Adrenal gland (tissue), 12 donors: ENCODE results near the gene PYGB. TPM values are rescaled to one million over a fixed set of nuclear protein-coding genes. Genes with fewer than 3 reads are reported as not detected.

Source experiments
- DNase-seq, 7 donors: peaks; one replicate each; pipeline ENCODE4 v3.0.0-alpha.2; 2019 to 2020
- H3K27ac ChIP-seq, 5 donors: fragments of 200-600 bp; sonication (generic) in 4 of 5; 1 replicate in 3 of 5; 2 replicates in 2 of 5; pipeline versions ENCODE4 v1.5.1 to v1.8.0; 2016 to 2020; ENCODE audit warnings: mild to moderate bottlenecking in 1 of 5
- H3K27me3 ChIP-seq: fragments of 200-600 bp; 2 replicates; pipeline ENCODE4 v1.8.0; 2021
- H3K36me3 ChIP-seq, 2 donors: fragments of 200-600 bp; replicated peaks in 1 of 2; 1 replicate in 1 of 2; 2 replicates in 1 of 2; pipeline versions ENCODE4 v1.5.1 to v1.8.0; 2018 to 2022
- H3K4me1 ChIP-seq, 2 donors: fragments of 200-600 bp; replicated peaks in 1 of 2; 1 replicate in 1 of 2; 2 replicates in 1 of 2; pipeline versions ENCODE4 v1.5.1 to v1.8.0; 2018 to 2021
- H3K4me3 ChIP-seq, 4 donors: fragments of 200-600 bp; sonication (generic) in 3 of 4; one replicate each; pipeline ENCODE4 v1.5.1; 2016 to 2018
- H3K9me3 ChIP-seq, 3 donors: fragments of 200-600 bp; sonication (generic) in 1 of 3; replicated peaks in 1 of 3; 1 replicate in 2 of 3; 2 replicates in 1 of 3; pipeline versions ENCODE4 v1.5.1 to v1.8.0; 2016 to 2021
- CTCF ChIP-seq, 6 experiments: fragments of 450-650 bp in 4 of 6; fragments of 200-600 bp in 2 of 6; sonication (generic) in 1 of 6; IDR thresholded peaks; 1 replicate in 5 of 6; 2 replicates in 1 of 6; pipeline versions ENCODE4 v1.5.1 to v1.8.0; 2016 to 2021; ENCODE audit warnings: antibody characterized with exemption in 6 of 6, mild to moderate bottlenecking in 2 of 6, moderate library complexity in 1 of 6
- POLR2A ChIP-seq, 2 donors: fragments of 450-650 bp; IDR thresholded peaks; one replicate each; pipeline ENCODE4 v1.6.1; 2017; ENCODE audit warnings: antibody characterized with exemption in 2 of 2, mild to moderate bottlenecking in 2 of 2, moderate library complexity in 1 of 2
- WGBS, 4 donors: extraction: QIAGEN DNeasy Blood & Tissue Kit in 2 of 4; methylation state at CpG; one replicate each; pipeline versions ENCODE4 v1.1.5 to v1.1.7; 2013 to 2017; 5-methylcytosine and 5-hydroxymethylcytosine counted together
- intact Hi-C, 2 donors: fragments of 100-400 bp; cut with DNase I; formaldehyde crosslinking; loops; one replicate each; pipeline versions ENCODE4 v1.14.1 to v1.15.0; 2022 to 2023
- polyA plus RNA-seq, 3 donors: library from polyadenylated mRNA; stranded (reverse); fragments of 200-250 nt in 2 of 3; fragments of 350-450 nt in 1 of 3; fragmentation: Illumina TruSeq in 1 of 3; extraction: RNeasy Lipid Tissue Mini Kit (QIAGEN cat#74804) in 1 of 3; gene quantifications; one replicate each; pipeline ENCODE4 v1.2.3, GENCODE V29; 2013 to 2014
- total RNA-seq, 9 donors: library from RNA; depleted of rRNA in 4 of 9; stranded (reverse); fragments of >200 nt in 4 of 9; fragments of 120-200 nt in 1 of 9; fragmentation: NEBNext Ultra II Directional in 1 of 9; extraction: Animal tissue kit (Norgen Biotek cat#: 25700) in 1 of 9; gene quantifications; one replicate each; pipeline versions ENCODE4 v1.1.0 to v1.2.4, GENCODE V29; 2013 to 2023
- donor health status: healthy with polysubstance abuse.
- donor health status: Bipolar disorder and iron deficiency.
- donor health status: DM: yes; HTN: yes; CAD: no.
- donor health status: DM: no; HTN: no; CAD: no.
- donor health status: DM: no; HTN: no; CAD: no.
- donor health status: DM: yes; HTN: yes; CAD: no.

Gene PYGB
- total and polyA plus RNA-seq, 12 donors: 15.7 to 118 (median 71.4) TPM

GRCh38 chr20:25321262-25321831 lies 73.5 kb downstream of the PYGB start:
- Histone ChIP-seq H3K36me3 (peaks cover 0 to 9% of the 10 kb centered on the region in 2 donors), H3K27ac (no peak overlapping the region), H3K4me1 (peaks cover 0 to 7% of the 10 kb centered on the region in 2 donors), H3K4me3 (no peak overlapping the region), H3K9me3 (no peaks in the 10 kb centered on the region), H3K27me3 (no peaks in the 10 kb centered on the region)
- intact Hi-C loops: no loop called here
- peak in 1 of 7 donors; percentile 28 for DNase-seq
- TF ChIP-seq POLR2A (IDR thresholded peaks at IDR 0.05) (no peak), CTCF (IDR thresholded peaks at IDR 0.05) (no peak)
- 91 to 100% (median 98%) methylated on average over 3 to 5 of the region's 5 CpGs for WGBS, 4 donors

- WGBS, 4 donors: 82 to 91% (median 88%) methylated on average over 4 of the region's 4 CpGs
- Histone ChIP-seq H3K4me1 (peaks cover 0 to 5% of the 10 kb centered on the region in 2 donors), H3K27ac (no peak overlapping the region), H3K27me3 (no peaks in the 10 kb centered on the region), H3K9me3 (no peaks in the 10 kb centered on the region), H3K36me3 (peaks cover 0 to 9% of the 10 kb centered on the region in 2 donors), H3K4me3 (no peak overlapping the region)
- no peak for DNase-seq
- TF ChIP-seq CTCF (IDR thresholded peaks at IDR 0.05) (no peak), POLR2A (IDR thresholded peaks at IDR 0.05) (no peak)
- intact Hi-C loops: no loop called here
These were observed 74.1 kb downstream of the PYGB start for GRCh38 chr20:25321991-25322390.

GRCh38 chr20:25323496-25324246 lies 75.8 kb downstream of the PYGB start:
- peak overlapping the region in 2 of 5 donors; percentile 49 to 52 for H3K27ac ChIP-seq
- no peaks in the 10 kb centered on the region for H3K4me1 ChIP-seq
- no peaks in the 10 kb centered on the region for H3K27me3 ChIP-seq
- TF ChIP-seq CTCF (IDR thresholded peaks at IDR 0.05) (no peak), POLR2A (IDR thresholded peaks at IDR 0.05) (no peak)
- H3K4me3 ChIP-seq: no peak overlapping the region
- intact Hi-C loops: no loop called here
- WGBS, 4 donors: 90 to 94% (median 93%) methylated on average over 12 of the region's 12 CpGs
- H3K9me3 ChIP-seq: no peaks in the 10 kb centered on the region
- no peak for DNase-seq
- H3K36me3 ChIP-seq: peaks cover 0 to 9% of the 10 kb centered on the region in 2 donors

- Histone ChIP-seq H3K9me3 (no peaks in the 10 kb centered on the region), H3K4me3 (no peak overlapping the region), H3K4me1 (no peaks in the 10 kb centered on the region), H3K36me3 (peaks cover 0 to 9% of the 10 kb centered on the region in 2 donors), H3K27ac (peak overlapping the region in 2 of 5 donors; percentile 57 to 69), H3K27me3 (no peaks in the 10 kb centered on the region)
- TF ChIP-seq CTCF (IDR thresholded peaks at IDR 0.05) (peak in 2 of 6 experiments; percentile 10 to 14), POLR2A (IDR thresholded peaks at IDR 0.05) (no peak)
- peak in 6 of 7 donors; percentile 38 to 80 (median 67) for DNase-seq
- 57 to 83% (median 70%) methylated on average over 5 of the region's 5 CpGs for WGBS, 4 donors
- intact Hi-C loops: no loop called here
These were observed 76.5 kb downstream of the PYGB start for GRCh38 chr20:25324412-25324811.
